Measurements from ENCODE around the gene TMEM19. TPM values are rescaled to one million over a fixed set of nuclear protein-coding genes. Genes with fewer than 3 reads are reported as not detected.

TMEM19 gene
- 14.5 TPM for polyA plus RNA-seq (2013, experiment 1 of 2)
- 10.1 TPM for polyA plus RNA-seq (2013, experiment 2 of 2)

DNA sequence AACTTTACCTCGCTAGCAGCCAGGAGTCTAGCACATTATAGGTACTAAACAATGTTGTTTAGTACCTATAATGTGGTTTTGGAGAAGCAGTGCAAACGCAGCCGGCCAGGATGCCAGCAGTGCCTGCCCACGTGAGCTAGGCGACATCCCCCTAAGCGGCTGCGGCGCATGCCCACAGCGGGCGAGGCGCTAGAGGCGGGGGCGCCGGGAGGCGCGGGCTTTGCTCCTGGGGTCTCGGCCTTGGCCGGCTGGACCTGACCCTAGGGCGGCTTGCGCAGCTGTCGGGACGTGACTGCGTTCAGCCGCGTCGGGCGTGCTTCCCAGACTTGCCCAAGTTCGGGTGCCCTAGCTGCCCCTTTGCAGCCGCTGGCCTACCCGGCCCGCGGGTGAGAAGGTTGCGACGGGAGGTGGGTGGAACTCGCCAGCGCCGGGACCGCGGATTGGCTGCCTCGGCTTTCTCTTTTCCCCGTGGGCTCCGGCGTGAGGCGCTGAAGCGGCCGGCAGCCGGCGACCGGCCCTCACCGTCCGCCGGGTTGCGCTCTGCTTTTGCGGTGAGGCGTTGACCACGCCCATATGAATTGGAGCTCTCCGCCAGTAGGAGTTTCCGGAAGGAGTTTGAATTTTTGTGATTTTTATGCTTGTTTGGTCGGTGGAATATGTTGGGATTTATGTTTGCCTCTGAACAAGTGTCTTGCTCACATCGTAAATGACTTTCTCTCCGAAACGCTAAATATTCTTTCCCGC is at the start of gene TMEM19:
TMEM19 (plus strand) TSS at position 169 of the 744 bp plus-strand sequence. CDS start 599 bp downstream, outside the sequence.
- H3K4me3 ChIP-seq (ENCODE audit: low read length), result peak within 1 kb of the TSS; percentile 68
- H3K36me3 ChIP-seq (ENCODE audit: insufficient read depth, low read length), result no peaks in the 10 kb centered on the region
- H3K9me3 ChIP-seq (ENCODE audit: insufficient read depth, low read depth, low read length), result no peaks in the 10 kb centered on the region
- peak within 1 kb of the TSS; percentile 92 for H3K27ac ChIP-seq (ENCODE audit: low read depth, low read length)
- H3K27me3 ChIP-seq (ENCODE audit: insufficient read depth, low read length), result no peaks in the 10 kb centered on the region
- H3K4me1 ChIP-seq (ENCODE audit: insufficient read depth, low read length), result peaks cover 3% of the 10 kb centered on the region; the same call in 1 of the 2 replicates
- peak within 1 kb of the TSS; percentile 87 for H3K9ac ChIP-seq (ENCODE audit: low read depth, low read length)
- WGBS, result 2% methylated on average over 63 of the region's 63 CpGs

DNA sequence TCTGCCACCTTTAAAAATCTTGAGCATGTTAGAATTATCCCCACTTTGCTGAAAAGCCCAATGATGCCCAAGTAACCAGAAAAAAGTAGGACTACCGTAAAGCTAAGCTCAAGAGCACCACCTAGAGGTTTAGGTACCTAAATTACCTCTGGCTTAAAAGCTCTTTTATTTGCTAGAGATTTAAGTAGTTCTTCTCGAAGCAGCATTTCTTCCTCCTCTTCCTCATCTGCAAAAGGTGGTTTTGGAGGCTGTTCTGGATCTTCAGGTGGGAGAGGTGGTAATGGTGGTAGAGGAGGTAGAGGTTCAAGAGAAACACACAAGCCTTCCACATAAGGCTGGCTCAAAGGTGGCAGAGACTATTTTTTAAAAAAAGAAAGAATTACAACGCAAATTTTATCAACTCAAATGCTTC is 49.2 kb upstream of the TMEM19 start:
- no peak overlapping the region for H3K27ac ChIP-seq (ENCODE audit: low read depth, low read length)
- 67% methylated on average over 1 of the region's 3 CpGs for WGBS

DNA sequence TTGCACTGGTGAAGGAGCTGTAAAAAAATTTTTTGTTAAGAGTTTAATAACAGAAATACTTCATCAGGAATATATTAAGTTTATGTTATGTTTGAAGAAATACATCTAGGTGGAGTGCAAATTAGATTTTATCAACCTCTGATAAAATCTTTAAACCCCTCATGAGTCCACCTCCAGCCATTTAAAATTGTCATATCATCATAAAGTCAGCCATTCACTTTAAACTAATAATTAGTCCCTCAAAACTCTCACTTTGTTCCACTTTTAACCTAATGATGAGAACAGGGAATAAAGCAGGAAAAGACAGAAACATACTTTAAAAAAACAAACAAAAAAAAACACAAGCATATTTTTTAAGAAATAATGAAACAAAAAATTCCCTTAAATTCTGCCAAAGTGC is 47.4 kb upstream of the TMEM19 start:
- Histone ChIP-seq H3K27ac (ENCODE audit: low read depth, low read length) (no peak overlapping the region), H3K27me3 (ENCODE audit: insufficient read depth, low read length) (no peaks in the 10 kb centered on the region), H3K4me1 (ENCODE audit: insufficient read depth, low read length) (no peaks in the 10 kb centered on the region), H3K9ac (ENCODE audit: low read depth, low read length) (no peak overlapping the region), H3K36me3 (ENCODE audit: insufficient read depth, low read length) (peaks cover 93% of the 10 kb centered on the region), H3K9me3 (ENCODE audit: insufficient read depth, low read depth, low read length) (no peaks in the 10 kb centered on the region), H3K4me3 (ENCODE audit: low read length) (no peak overlapping the region)

More for the DNA sequence above, 49.2 kb upstream of the TMEM19 start:
- H3K9me3 ChIP-seq (ENCODE audit: insufficient read depth, low read depth, low read length), result no peaks in the 10 kb centered on the region
- no peaks in the 10 kb centered on the region for H3K27me3 ChIP-seq (ENCODE audit: insufficient read depth, low read length)
- H3K4me3 ChIP-seq (ENCODE audit: low read length), result no peak overlapping the region
- peaks cover 93% of the 10 kb centered on the region for H3K36me3 ChIP-seq (ENCODE audit: insufficient read depth, low read length)
- H3K4me1 ChIP-seq (ENCODE audit: insufficient read depth, low read length), result no peaks in the 10 kb centered on the region
- H3K9ac ChIP-seq (ENCODE audit: low read depth, low read length), result no peak overlapping the region

DNA sequence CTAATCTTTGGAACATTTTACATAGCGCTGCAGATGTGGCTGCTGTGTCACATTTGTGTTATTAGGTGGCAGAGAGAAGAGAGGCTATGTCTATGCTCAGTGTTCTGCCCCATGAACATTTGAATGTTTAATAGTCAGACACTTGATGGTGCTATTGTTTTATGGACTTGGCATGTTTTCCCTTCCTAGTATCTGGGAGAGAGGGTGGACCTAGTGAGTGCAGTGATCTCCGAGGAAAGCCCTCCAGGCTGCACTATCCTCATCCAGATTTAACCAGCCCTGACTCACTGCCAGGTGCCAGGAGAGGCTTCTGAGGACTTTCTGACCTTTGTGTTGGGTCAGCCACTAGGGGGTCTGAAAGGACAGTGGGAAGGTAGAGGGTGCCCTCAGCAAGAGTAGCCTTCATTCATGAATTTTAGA is 46.5 kb upstream of the TMEM19 start:
- Histone ChIP-seq H3K27me3 (ENCODE audit: insufficient read depth, low read length) (no peaks in the 10 kb centered on the region), H3K27ac (ENCODE audit: low read depth, low read length) (no peak overlapping the region), H3K4me1 (ENCODE audit: insufficient read depth, low read length) (no peaks in the 10 kb centered on the region), H3K36me3 (ENCODE audit: insufficient read depth, low read length) (peaks cover 93% of the 10 kb centered on the region), H3K4me3 (ENCODE audit: low read length) (no peak overlapping the region), H3K9ac (ENCODE audit: low read depth, low read length) (no peak overlapping the region), H3K9me3 (ENCODE audit: insufficient read depth, low read depth, low read length) (no peaks in the 10 kb centered on the region)
- 100% methylated on average over 2 of the region's 2 CpGs for WGBS

DNA sequence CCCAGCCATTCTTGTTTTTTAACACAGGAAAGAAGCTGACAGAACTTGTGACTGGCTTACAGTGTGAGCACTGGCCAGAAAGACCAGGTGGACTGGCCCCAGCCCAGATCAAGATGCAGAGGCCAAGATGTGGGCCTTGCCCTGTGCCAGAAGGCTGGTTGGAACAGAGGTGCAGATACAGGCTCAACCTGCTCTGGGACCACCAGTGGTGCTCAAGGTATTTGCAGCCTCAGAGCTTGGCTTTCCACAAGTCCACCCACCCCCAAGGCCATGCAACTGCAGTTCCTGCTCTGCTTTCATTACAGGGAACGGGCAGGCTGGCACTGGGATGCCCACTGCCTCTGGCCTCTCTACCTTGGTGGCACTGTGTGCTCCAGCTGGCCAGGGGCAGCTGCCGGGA is 45.6 kb upstream of the TMEM19 start:
- 96% methylated on average over 2 of the region's 2 CpGs for WGBS

DNA sequence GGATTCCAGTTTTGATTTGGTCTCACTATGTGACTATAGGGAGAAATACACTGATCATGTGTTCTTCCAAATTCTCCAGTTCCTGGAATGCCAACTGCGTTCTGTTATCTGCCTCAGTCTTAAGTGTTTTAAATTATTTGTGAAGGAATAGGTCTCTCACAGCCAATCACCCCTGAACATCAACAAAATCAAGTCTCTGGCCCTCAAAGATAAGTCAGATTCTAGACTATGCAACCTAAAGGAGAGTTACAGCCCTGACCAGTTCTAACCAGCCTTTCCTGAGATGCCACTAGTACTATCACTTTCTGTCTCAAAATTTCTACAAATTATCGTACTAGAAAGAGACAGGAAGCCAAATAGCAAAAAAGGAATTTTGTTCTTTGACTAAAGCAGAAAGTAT is 44.5 kb upstream of the TMEM19 start:
- no peaks in the 10 kb centered on the region for H3K4me1 ChIP-seq (ENCODE audit: insufficient read depth, low read length)
- H3K27ac ChIP-seq (ENCODE audit: low read depth, low read length), result no peak overlapping the region
- H3K9ac ChIP-seq (ENCODE audit: low read depth, low read length), result no peak overlapping the region
- no peak overlapping the region for H3K4me3 ChIP-seq (ENCODE audit: low read length)
- H3K36me3 ChIP-seq (ENCODE audit: insufficient read depth, low read length), result peaks cover 93% of the 10 kb centered on the region
- no peaks in the 10 kb centered on the region for H3K27me3 ChIP-seq (ENCODE audit: insufficient read depth, low read length)
- 100% methylated on average over 2 of the region's 2 CpGs for whole genome bisulfite sequencing
- no peaks in the 10 kb centered on the region for H3K9me3 ChIP-seq (ENCODE audit: insufficient read depth, low read depth, low read length)

More for the DNA sequence above, 45.6 kb upstream of the TMEM19 start:
- H3K4me3 ChIP-seq (ENCODE audit: low read length), result no peak overlapping the region
- no peak overlapping the region for H3K9ac ChIP-seq (ENCODE audit: low read depth, low read length)
- H3K4me1 ChIP-seq (ENCODE audit: insufficient read depth, low read length), result no peaks in the 10 kb centered on the region
- H3K27me3 ChIP-seq (ENCODE audit: insufficient read depth, low read length), result no peaks in the 10 kb centered on the region
- H3K36me3 ChIP-seq (ENCODE audit: insufficient read depth, low read length), result peaks cover 93% of the 10 kb centered on the region
- no peak overlapping the region for H3K27ac ChIP-seq (ENCODE audit: low read depth, low read length)
- H3K9me3 ChIP-seq (ENCODE audit: insufficient read depth, low read depth, low read length), result no peaks in the 10 kb centered on the region

DNA sequence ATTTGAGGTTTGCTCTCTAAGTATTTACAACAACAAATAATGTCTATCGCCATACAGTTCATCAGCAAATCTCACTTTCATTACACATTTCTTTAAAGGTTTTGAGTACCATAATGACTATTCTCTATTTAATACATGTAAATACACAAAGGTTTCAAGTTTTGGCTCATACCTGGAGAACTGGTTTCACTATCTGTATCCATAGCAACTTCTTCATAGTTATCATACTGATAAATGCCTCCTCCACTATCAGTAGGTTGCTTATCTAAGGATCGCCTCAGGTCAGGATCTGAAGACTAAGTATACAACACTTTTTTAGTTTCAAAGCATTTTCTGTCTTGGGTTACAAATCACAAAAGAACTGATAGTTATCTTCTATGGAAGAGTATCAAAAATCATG is 43.6 kb upstream of the TMEM19 start:
- H3K9ac ChIP-seq (ENCODE audit: low read depth, low read length), result no peak overlapping the region
- no peaks in the 10 kb centered on the region for H3K9me3 ChIP-seq (ENCODE audit: insufficient read depth, low read depth, low read length)
- peaks cover 98% of the 10 kb centered on the region for H3K36me3 ChIP-seq (ENCODE audit: insufficient read depth, low read length)
- no peaks in the 10 kb centered on the region for H3K27me3 ChIP-seq (ENCODE audit: insufficient read depth, low read length)
- no peak overlapping the region for H3K4me3 ChIP-seq (ENCODE audit: low read length)
- H3K4me1 ChIP-seq (ENCODE audit: insufficient read depth, low read length), result no peaks in the 10 kb centered on the region
- no peak overlapping the region for H3K27ac ChIP-seq (ENCODE audit: low read depth, low read length)
- WGBS, result 97% methylated on average over 1 of the region's 2 CpGs

DNA sequence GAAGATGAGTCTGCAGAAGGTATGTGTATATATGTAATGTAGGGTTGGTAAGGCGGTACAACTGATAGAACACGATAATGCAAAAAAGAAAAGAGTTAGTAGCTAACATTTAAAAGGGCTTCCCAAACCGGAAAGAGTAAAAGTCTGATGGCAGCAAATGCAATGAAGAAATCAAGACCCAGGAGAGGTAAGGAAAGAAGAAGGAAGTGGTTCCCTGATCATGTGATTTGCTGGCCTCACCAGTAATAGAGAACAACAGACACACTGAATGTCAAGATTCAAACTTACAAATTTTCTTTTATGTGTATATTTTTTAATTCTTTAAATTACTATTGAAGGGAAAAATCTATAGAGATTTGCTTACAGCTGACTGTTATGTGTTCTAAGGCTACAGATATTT is 40.6 kb upstream of the TMEM19 start:
- H3K27ac ChIP-seq (ENCODE audit: low read depth, low read length), result no peak overlapping the region
- peaks cover 95% of the 10 kb centered on the region for H3K36me3 ChIP-seq (ENCODE audit: insufficient read depth, low read length)
- 97% methylated on average over 3 of the region's 3 CpGs for whole genome bisulfite sequencing

DNA sequence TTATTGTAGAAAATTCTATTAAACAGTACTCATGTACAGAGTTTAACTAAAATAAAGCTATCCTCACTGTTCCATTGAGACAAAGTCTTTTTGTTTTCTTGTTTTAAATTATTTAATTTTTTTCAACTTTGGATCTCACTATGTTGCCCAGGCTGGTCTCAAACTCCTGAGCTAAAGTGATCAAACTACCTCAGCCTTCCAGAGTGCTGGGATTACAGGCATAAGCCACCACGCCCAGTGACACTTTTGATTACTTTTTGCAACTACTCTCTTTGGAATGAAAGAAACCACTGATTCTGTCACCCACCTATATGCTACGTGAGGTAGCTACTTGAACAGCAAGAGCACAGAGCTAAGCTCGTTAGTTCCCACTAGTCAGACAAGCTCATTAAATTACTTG is 39.4 kb upstream of the TMEM19 start:
- no peak overlapping the region for H3K27ac ChIP-seq (ENCODE audit: low read depth, low read length)
- no peaks in the 10 kb centered on the region for H3K27me3 ChIP-seq (ENCODE audit: insufficient read depth, low read length)
- 95% methylated on average over 3 of the region's 3 CpGs for WGBS
- H3K9ac ChIP-seq (ENCODE audit: low read depth, low read length), result no peak overlapping the region
- no peaks in the 10 kb centered on the region for H3K4me1 ChIP-seq (ENCODE audit: insufficient read depth, low read length)
- H3K36me3 ChIP-seq (ENCODE audit: insufficient read depth, low read length), result peaks cover 94% of the 10 kb centered on the region
- H3K9me3 ChIP-seq (ENCODE audit: insufficient read depth, low read depth, low read length), result no peaks in the 10 kb centered on the region
- H3K4me3 ChIP-seq (ENCODE audit: low read length), result no peak overlapping the region

More for the DNA sequence above, 40.6 kb upstream of the TMEM19 start:
- H3K4me3 ChIP-seq (ENCODE audit: low read length), result no peak overlapping the region
- H3K27me3 ChIP-seq (ENCODE audit: insufficient read depth, low read length), result no peaks in the 10 kb centered on the region
- H3K9me3 ChIP-seq (ENCODE audit: insufficient read depth, low read depth, low read length), result no peaks in the 10 kb centered on the region
- H3K9ac ChIP-seq (ENCODE audit: low read depth, low read length), result no peak overlapping the region
- H3K4me1 ChIP-seq (ENCODE audit: insufficient read depth, low read length), result no peaks in the 10 kb centered on the region

DNA sequence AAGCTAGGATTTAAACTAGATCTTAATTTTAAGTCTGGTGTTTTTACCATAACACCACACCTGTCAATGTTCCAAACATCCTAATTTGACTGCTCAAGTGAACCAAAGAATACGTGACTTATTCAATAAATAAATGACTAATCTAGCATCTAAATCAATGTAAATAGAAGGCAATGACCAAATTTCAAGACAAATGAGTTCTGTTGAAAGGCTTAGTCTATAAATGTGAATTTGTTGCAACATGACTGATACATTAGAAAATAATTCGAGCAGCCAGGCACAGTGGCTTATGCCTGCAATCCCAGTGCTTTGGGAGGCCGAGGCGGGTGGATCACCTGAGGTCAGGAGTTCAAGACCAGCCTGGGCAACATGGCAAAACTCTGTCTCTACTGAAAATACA is 37.3 kb upstream of the TMEM19 start:
- Histone ChIP-seq H3K9me3 (ENCODE audit: insufficient read depth, low read depth, low read length) (peaks cover 7% of the 10 kb centered on the region; the same call in 1 of the 2 replicates), H3K27me3 (ENCODE audit: insufficient read depth, low read length) (no peaks in the 10 kb centered on the region), H3K36me3 (ENCODE audit: insufficient read depth, low read length) (peaks cover 93% of the 10 kb centered on the region), H3K4me1 (ENCODE audit: insufficient read depth, low read length) (no peaks in the 10 kb centered on the region), H3K9ac (ENCODE audit: low read depth, low read length) (no peak overlapping the region), H3K4me3 (ENCODE audit: low read length) (no peak overlapping the region), H3K27ac (ENCODE audit: low read depth, low read length) (no peak overlapping the region)
- WGBS, result 94% methylated on average over 4 of the region's 4 CpGs

DNA sequence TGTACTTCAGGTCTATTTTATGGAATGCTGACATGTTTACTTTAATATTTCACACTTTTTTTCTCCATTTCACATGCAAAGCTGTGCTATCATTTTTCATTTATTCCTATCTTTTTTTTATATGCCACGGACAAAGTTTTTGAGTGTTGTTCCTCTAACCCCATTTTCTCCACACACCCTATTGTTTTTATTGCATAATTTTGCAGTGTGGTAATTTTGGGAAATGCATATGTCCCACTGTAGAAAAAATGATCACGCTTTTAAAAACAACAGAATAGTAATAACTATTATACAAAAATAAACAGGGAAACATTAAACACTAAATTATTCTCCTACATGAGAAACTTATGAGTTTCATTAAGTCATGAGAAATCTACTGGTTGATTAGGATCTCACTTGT is 36.5 kb upstream of the TMEM19 start:
- 100% methylated on average over 1 of the region's 2 CpGs for WGBS
- Histone ChIP-seq H3K4me1 (ENCODE audit: insufficient read depth, low read length) (no peaks in the 10 kb centered on the region), H3K9me3 (ENCODE audit: insufficient read depth, low read depth, low read length) (peaks cover 15% of the 10 kb centered on the region; the same call in 1 of the 2 replicates), H3K9ac (ENCODE audit: low read depth, low read length) (no peak overlapping the region), H3K4me3 (ENCODE audit: low read length) (no peak overlapping the region), H3K27ac (ENCODE audit: low read depth, low read length) (no peak overlapping the region), H3K27me3 (ENCODE audit: insufficient read depth, low read length) (no peaks in the 10 kb centered on the region), H3K36me3 (ENCODE audit: insufficient read depth, low read length) (peaks cover 93% of the 10 kb centered on the region)

Data from HUES64 (cell line).